ENCODE data around the gene BRAF.
"Not testable (repeated sequence)": the region's sequence is repeated elsewhere in the genome, so short reads cannot be mapped to it uniquely, and the experiment has no call there.

The BRAF gene

GRCh38 chr7:140673774-140674155 lies 251.0 kb downstream of the BRAF start:
- peak overlapping the region; percentile 73 for H3K4me3 ChIP-seq (ENCODE audit: low read depth, low read length)
- no peak for TF ChIP-seq CTCF (IDR thresholded peaks at IDR 0.05; ENCODE audit: borderline replicate concordance, insufficient read depth, low read depth, low read length)

GRCh38 chr7:140673063-140673773 lies 251.5 kb downstream of the BRAF start:
- peak overlapping the region; percentile 73 for H3K4me3 ChIP-seq (ENCODE audit: low read depth, low read length)
- TF ChIP-seq CTCF (IDR thresholded peaks at IDR 0.05; ENCODE audit: borderline replicate concordance, insufficient read depth, low read depth, low read length): no peak

DNA sequence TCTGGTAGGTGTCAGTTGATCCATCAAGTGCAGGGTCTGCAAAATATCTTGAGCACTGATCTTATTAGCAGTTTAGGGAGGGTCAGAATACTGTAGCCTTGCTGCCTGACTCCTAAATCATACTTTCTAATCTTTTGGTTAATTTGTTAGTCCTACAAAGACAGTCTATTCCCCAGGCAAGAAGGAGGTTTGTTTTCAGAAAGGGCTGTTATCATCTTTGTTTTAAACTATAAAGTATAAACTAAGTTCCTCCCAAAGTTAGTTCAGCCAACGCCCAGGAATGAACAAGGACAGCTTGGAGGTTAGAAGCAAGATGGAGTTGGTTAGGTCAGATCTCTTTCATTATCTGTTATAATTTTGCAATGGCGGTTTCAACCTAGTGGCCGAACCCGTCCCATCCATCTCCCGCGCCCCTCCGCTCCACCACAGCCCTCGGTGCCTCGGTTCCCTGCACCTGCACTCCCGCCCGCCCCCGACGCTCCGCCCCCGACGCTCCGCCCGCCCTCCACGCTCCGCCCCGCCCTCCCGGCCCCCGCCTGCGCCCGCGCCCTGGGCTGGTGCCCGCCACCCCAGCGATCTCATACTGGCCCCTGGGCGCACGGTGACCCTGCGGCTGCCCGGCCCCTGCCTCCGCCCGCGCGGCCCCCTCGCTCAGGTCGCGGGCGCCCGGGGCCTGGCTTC lies 252.2 kb downstream of the BRAF start, which contains the start of gene ADCK2:
TSS of gene ADCK2 (plus strand) at position 564 of the 681 bp plus-strand sequence. CDS start 386 bp downstream, outside the sequence.
- H3K4me3 ChIP-seq (ENCODE audit: low read depth, low read length): peak within 1 kb of the TSS; percentile 73
- no peak for TF ChIP-seq CTCF (IDR thresholded peaks at IDR 0.05; ENCODE audit: borderline replicate concordance, insufficient read depth, low read depth, low read length)

DNA sequence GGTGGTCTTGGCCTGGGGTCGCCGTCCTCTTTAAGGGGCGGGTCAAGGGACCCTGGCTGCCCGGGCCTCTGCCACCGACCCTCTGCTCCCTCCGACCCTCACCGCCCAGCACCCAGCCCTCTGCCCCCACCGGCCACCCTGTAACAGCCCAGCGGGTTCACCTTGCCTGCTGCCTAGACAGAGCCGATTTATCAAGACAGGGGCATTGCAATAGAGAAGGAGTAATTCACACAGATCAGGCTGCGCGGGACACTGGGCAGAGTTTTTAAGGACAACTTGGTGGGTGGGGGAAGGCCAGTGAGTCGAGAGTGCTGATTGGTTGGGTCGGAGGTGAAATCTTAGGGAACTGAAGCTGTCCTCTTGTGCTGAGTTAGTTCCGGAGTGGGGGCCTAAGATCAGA lies 252.8 kb downstream of the BRAF start:
- no peak for TF ChIP-seq CTCF (IDR thresholded peaks at IDR 0.05; ENCODE audit: borderline replicate concordance, insufficient read depth, low read depth, low read length)
- no peak overlapping the region for H3K4me3 ChIP-seq (ENCODE audit: low read depth, low read length)

GRCh38 chr7:140670343-140670935 lies 254.3 kb downstream of the BRAF start:
- no peak for TF ChIP-seq CTCF (IDR thresholded peaks at IDR 0.05; ENCODE audit: borderline replicate concordance, insufficient read depth, low read depth, low read length)
- no peak overlapping the region for H3K4me3 ChIP-seq (ENCODE audit: low read depth, low read length)

DNA sequence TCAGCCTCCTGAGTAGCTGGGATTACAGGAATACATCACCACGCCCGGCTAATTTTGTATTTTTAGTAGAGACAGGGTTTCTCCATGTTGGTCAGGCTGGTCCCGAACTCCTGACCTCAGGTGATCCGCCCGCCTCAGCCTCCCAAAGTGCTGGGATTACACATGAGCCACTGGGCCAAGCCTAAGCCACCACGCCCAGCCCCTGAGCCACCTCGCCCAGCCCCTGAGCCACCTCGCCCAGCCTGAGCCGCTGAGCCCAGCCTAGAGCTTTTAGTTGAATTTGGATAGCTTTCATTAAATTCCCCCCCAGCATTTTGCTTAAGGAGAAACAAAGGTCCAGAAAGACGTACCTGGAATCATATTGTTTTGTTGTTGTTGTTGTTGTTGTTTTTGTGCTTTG lies 254.9 kb downstream of the BRAF start:
- not testable (repeated sequence) for H3K4me3 ChIP-seq (ENCODE audit: low read depth, low read length)

DNA sequence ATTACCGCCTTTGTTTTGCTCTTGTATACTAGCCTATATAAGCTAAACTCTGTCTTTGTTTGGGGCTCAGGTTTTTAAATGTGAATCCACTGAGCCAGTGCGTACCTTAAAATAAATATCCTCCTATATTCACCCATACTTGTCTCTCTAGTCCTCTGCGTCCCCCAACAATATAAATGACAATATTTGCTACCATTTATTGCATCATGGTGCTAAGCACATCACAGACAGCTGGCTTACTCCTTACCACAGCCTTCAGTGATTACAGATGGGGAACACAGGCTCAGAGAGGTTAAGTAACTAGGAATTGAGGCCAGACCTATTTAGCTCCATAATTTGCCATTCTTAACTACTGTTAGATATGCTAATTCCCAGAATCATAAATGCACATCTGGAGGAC lies 255.4 kb downstream of the BRAF start:
- no peak for TF ChIP-seq CTCF (IDR thresholded peaks at IDR 0.05; ENCODE audit: borderline replicate concordance, insufficient read depth, low read depth, low read length)
- H3K4me3 ChIP-seq (ENCODE audit: low read depth, low read length): no peak overlapping the region

Measured in GM12875 (cell line).